PC-3 (cell line): Measurements from ENCODE around the gene HECW1. TPM values are rescaled to one million over a fixed set of nuclear protein-coding genes. Genes with fewer than 3 reads are reported as not detected.

Source experiments
- ATAC-seq: fragments of 200-7000 bp; cut with Tn5 transposase; 2 replicates; pipeline ENCODE4 v1.9.1; 2020; ENCODE audit warnings: mild to moderate bottlenecking, moderate library complexity
- BruUV-seq: library from RNA; stranded (reverse); fragments of 400-500 nt; replicated peaks from 2 replicates; lab custom pipeline; 2021; lab: Mats Ljungman, UMichigan
- CTCF ChIA-PET: fragments of 300-600 bp; sonication (Branson Sonifier 250); formaldehyde crosslinking; loops from one replicate; lab custom pipeline; 2022; ENCODE audit warnings: antibody characterized with exemption; lab: Charles Lee
- POLR2A ChIA-PET: fragments of 300-600 bp; sonication (Branson Sonifier 250); formaldehyde crosslinking; loops from one replicate; lab custom pipeline; 2022; ENCODE audit warnings: antibody characterized with exemption; ENCODE audit not compliant: unreplicated experiment; lab: Charles Lee
- DNase-seq: peaks from one replicate; pipeline ENCODE4 v3.0.0-alpha.2; 2015
- H2AFZ ChIP-seq: fragments of 300-600 bp; sonication (generic); 2 replicates; pipeline ENCODE4 v1.6.0; 2016; ENCODE audit warnings: antibody characterized with exemption, low read length
- H3F3A ChIP-seq: fragments of 300-600 bp; sonication (generic); one replicate; pipeline ENCODE4 v1.6.0; 2017; ENCODE audit warnings: antibody characterized with exemption, low read length, control low read depth, mild to moderate bottlenecking; ENCODE audit not compliant: unreplicated experiment
- H3K27ac ChIP-seq: fragments of 300-600 bp; sonication (generic); 2 replicates; pipeline ENCODE4 v1.5.1; 2016; ENCODE audit warnings: mild to moderate bottlenecking, low read length
- H3K27me3 ChIP-seq: fragments of 300-600 bp; sonication (generic); 2 replicates; pipeline ENCODE4 v1.6.1; 2016; ENCODE audit warnings: low read length, mixed read lengths
- H3K36me3 ChIP-seq: fragments of 300-600 bp; sonication (generic); 2 replicates; pipeline ENCODE4 v1.6.1; 2016; ENCODE audit warnings: low read depth, mixed run types, low read length, mixed read lengths
- H3K4me1 ChIP-seq: fragments of 300-600 bp; sonication (generic); 2 replicates; pipeline ENCODE4 v1.5.1; 2016; ENCODE audit warnings: low read length; ENCODE audit not compliant: insufficient read depth
- H3K4me2 ChIP-seq: fragments of 300-600 bp; sonication (generic); 2 replicates; pipeline ENCODE4 v1.6.0; 2016; ENCODE audit warnings: low read length
- H3K4me3 ChIP-seq: fragments of 300-600 bp; sonication (generic); 2 replicates; pipeline ENCODE4 v1.5.1; 2016; ENCODE audit warnings: mild to moderate bottlenecking, low read length, mixed read lengths
- H3K79me2 ChIP-seq: fragments of 300-600 bp; sonication (generic); 2 replicates; pipeline ENCODE4 v1.6.1; 2017; ENCODE audit warnings: low read length, mixed read lengths
- H3K9ac ChIP-seq: fragments of 300-600 bp; sonication (generic); 2 replicates; pipeline ENCODE4 v1.6.0; 2016; ENCODE audit warnings: mild to moderate bottlenecking, low read length
- H3K9me2 ChIP-seq: fragments of 300-600 bp; sonication (generic); replicated peaks from 2 replicates; pipeline ENCODE4 v1.6.1; 2016; ENCODE audit warnings: mixed run types, low read length, mixed read lengths
- H3K9me3 ChIP-seq: fragments of 300-600 bp; sonication (generic); 2 replicates; pipeline ENCODE4 v1.6.1; 2016; ENCODE audit warnings: low read length, mixed read lengths
- H4K20me1 ChIP-seq: fragments of 300-600 bp; sonication (generic); 2 replicates; pipeline ENCODE4 v1.6.1; 2016; ENCODE audit warnings: low read length, mixed read lengths
- CTCF ChIP-seq: fragments of 300-600 bp; sonication (generic); conservative IDR thresholded peaks from 2 replicates; pipeline ENCODE4 v1.5.1; 2017; ENCODE audit warnings: antibody characterized with exemption, low read depth, mild to moderate bottlenecking, low read length
- EZH2 ChIP-seq: fragments of 300-600 bp; sonication (generic); IDR thresholded peaks from one replicate; pipeline ENCODE4 v1.6.1; 2017; ENCODE audit warnings: antibody characterized with exemption, mild to moderate bottlenecking, low read length; ENCODE audit not compliant: unreplicated experiment
- EZH2phosphoT487 ChIP-seq: fragments of 300-600 bp; sonication (generic); IDR thresholded peaks from 2 replicates; pipeline ENCODE4 v1.6.1; 2018; ENCODE audit warnings: mild to moderate bottlenecking, antibody characterized with exemption, low read length, borderline replicate concordance
- intact Hi-C: fragments of 100-400 bp; cut with micrococcal nuclease; formaldehyde crosslinking; loops from 2 replicates; pipeline ENCODE4 v1.9.0; 2023
- total RNA-seq: library from RNA; depleted of rRNA; stranded (reverse); fragments of >200 nt; gene quantifications from 2 replicates; pipeline ENCODE4 v1.2.3, GENCODE V29; 2014

HECW1 gene
- total RNA-seq, 1 experiment from 2014 or later = 3.0 TPM

DNA sequence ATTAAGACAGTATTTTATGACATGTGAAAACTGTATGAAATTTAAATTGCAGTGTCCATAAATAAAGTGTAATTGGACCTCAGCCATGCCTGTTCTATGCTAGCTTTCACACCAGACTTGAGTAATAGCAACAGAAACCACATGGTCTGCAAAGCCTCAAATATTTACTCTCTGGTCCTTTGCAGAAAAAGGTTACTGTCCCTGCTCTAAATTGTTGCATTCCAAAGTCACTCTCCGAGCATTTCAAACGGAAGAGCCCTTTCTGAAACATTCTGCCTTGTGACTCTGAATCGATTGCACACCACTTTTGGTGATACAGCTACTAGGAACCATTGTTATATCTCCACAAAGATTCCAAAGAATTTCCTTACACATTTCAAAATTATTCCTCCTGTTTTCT lies 389.4 kb downstream of the HECW1 start:
- Histone ChIP-seq H4K20me1 (no peaks in the 10 kb centered on the region), H3K79me2 (no peaks in the 10 kb centered on the region), H3F3A (no peaks in the 10 kb centered on the region), H3K36me3 (no peaks in the 10 kb centered on the region), H3K4me3 (no peak overlapping the region), H2AFZ (no peak overlapping the region), H3K27ac (no peak overlapping the region), H3K9ac (no peak overlapping the region), H3K9me3 (no peaks in the 10 kb centered on the region), H3K27me3 (no peaks in the 10 kb centered on the region), H3K9me2 (no peaks in the 10 kb centered on the region), H3K4me1 (no peaks in the 10 kb centered on the region), H3K4me2 (no peak overlapping the region)
- intact Hi-C loops = no loop called here
- BruUV-seq = no TSS peak
- TF ChIP-seq EZH2phosphoT487 (no peak), CTCF (no peak), EZH2 (no peak)
- CTCF ChIA-PET = no interaction called here
- no peak for DNase-seq
- no peak for ATAC-seq
- POLR2A ChIA-PET = no interaction called here

- Histone ChIP-seq H3K79me2 (no peaks in the 10 kb centered on the region), H3F3A (no peaks in the 10 kb centered on the region), H3K9me3 (no peaks in the 10 kb centered on the region), H3K4me3 (no peak overlapping the region), H3K4me2 (no peak overlapping the region), H4K20me1 (no peaks in the 10 kb centered on the region), H3K27ac (no peak overlapping the region), H3K27me3 (no peaks in the 10 kb centered on the region), H3K9ac (no peak overlapping the region), H3K36me3 (no peaks in the 10 kb centered on the region), H2AFZ (no peak overlapping the region), H3K9me2 (no peaks in the 10 kb centered on the region), H3K4me1 (no peaks in the 10 kb centered on the region)
- ChIA-PET POLR2A (no interaction called here), CTCF (no interaction called here)
- intact Hi-C loops = no loop called here
- no peak for TF ChIP-seq CTCF
- no peak for TF ChIP-seq EZH2phosphoT487
- no peak for TF ChIP-seq EZH2
- BruUV-seq = no TSS peak
- ATAC-seq (no peak), DNase-seq (no peak)
Observed at GRCh38 chr7:43502941-43503340, 390.5 kb downstream of the HECW1 start.

DNA sequence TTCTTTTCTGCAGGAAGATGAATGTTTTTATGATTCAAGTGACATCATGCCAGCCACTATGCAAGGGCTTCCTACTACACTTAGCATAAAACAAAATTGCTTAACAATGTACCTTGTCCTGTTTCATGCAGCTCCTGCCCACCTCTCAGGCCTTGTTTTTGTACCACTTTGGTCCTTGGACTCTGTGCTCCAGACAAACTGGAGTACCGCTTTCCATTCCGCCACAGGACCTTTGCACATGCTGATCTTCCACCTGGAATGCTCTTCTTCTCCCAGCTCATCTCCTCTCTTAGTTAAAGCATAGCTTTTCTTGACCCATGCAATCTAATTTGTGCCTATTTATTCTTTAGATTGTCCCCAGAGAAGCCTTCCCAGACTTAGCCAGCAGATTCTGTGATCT lies 393.0 kb downstream of the HECW1 start:
- H3K9ac ChIP-seq = no peak overlapping the region

More for the DNA sequence above, 393.0 kb downstream of the HECW1 start:
- Histone ChIP-seq H3K79me2 (no peaks in the 10 kb centered on the region), H3K27ac (no peak overlapping the region), H3F3A (no peaks in the 10 kb centered on the region), H3K27me3 (no peaks in the 10 kb centered on the region), H3K9me2 (no peaks in the 10 kb centered on the region), H3K9me3 (no peaks in the 10 kb centered on the region), H3K4me2 (no peak overlapping the region), H3K36me3 (no peaks in the 10 kb centered on the region), H3K4me1 (no peaks in the 10 kb centered on the region), H4K20me1 (no peaks in the 10 kb centered on the region), H2AFZ (no peak overlapping the region), H3K4me3 (no peak overlapping the region)
- no TSS peak for BruUV-seq
- TF ChIP-seq CTCF = no peak
- no peak for TF ChIP-seq EZH2
- no peak for TF ChIP-seq EZH2phosphoT487
- intact Hi-C loops = no loop called here
- ATAC-seq (no peak), DNase-seq (no peak)
- POLR2A ChIA-PET = no interaction called here
- CTCF ChIA-PET = no interaction called here
